Heart right ventricle (tissue), 16 donors: ENCODE results near the gene CLEC4M. TPM values are rescaled to one million over a fixed set of nuclear protein-coding genes. Genes with fewer than 3 reads are reported as not detected.

Experiments
- ATAC-seq, 8 donors: fragments of 200-7000 bp; cut with Tn5 transposase; one replicate each; pipeline ENCODE4 v1.9.1; 2020; ENCODE audit warnings: mild to moderate bottlenecking in 8 of 8, moderate library complexity in 8 of 8, moderate number of reproducible peaks in 1 of 8
- DNase-seq, 2 donors: peaks; one replicate each; pipeline ENCODE4 v3.0.0-alpha.2; 2020
- H3K27ac ChIP-seq, 10 donors: fragments of 200-600 bp; sonication (generic) in 2 of 10; one replicate each; pipeline versions ENCODE4 v1.5.0 to v1.8.0; 2020 to 2022; ENCODE audit warnings: mild to moderate bottlenecking in 3 of 10
- H3K27me3 ChIP-seq, 7 donors: fragments of 200-600 bp; one replicate each; pipeline ENCODE4 v1.8.0; 2021 to 2022; ENCODE audit warnings: mild to moderate bottlenecking in 2 of 7
- H3K36me3 ChIP-seq, 9 donors: fragments of 200-600 bp; sonication (generic) in 1 of 9; one replicate each; pipeline versions ENCODE4 v1.5.0 to v1.8.0; 2020 to 2022; ENCODE audit warnings: mild to moderate bottlenecking in 2 of 9
- H3K4me1 ChIP-seq, 9 donors: fragments of 200-600 bp; sonication (generic) in 1 of 9; one replicate each; pipeline versions ENCODE4 v1.5.0 to v1.8.0; 2020 to 2022; ENCODE audit warnings: mild to moderate bottlenecking in 4 of 9
- H3K4me3 ChIP-seq, 10 donors: fragments of 200-600 bp; sonication (generic) in 2 of 10; one replicate each; pipeline versions ENCODE4 v1.5.0 to v1.8.0; 2020 to 2022; ENCODE audit warnings: mild to moderate bottlenecking in 7 of 10, moderate library complexity in 2 of 10
- H3K9me3 ChIP-seq, 11 donors: fragments of 200-600 bp in 10 of 11; sonication (generic) in 2 of 11; one replicate each; pipeline versions ENCODE4 v1.5.0 to v1.8.0; 2013 to 2022; ENCODE audit warnings: mild to moderate bottlenecking in 2 of 11, control low read depth in 1 of 11, moderate library complexity in 1 of 11
- CTCF ChIP-seq, 9 donors: fragments of 200-600 bp; sonication (generic) in 2 of 9; IDR thresholded peaks; one replicate each; pipeline versions ENCODE4 v1.5.0 to v1.8.0; 2021 to 2022; ENCODE audit warnings: antibody characterized with exemption in 9 of 9, mild to moderate bottlenecking in 5 of 9, moderate library complexity in 1 of 9
- WGBS, 2 donors: extraction: QIAGEN DNeasy Blood & Tissue Kit; methylation state at CpG; one replicate each; pipeline ENCODE4 v1.1.7; 2013; ENCODE audit warnings: inconsistent platforms in 1 of 2; 5-methylcytosine and 5-hydroxymethylcytosine counted together
- intact Hi-C, 10 donors: fragments of 100-400 bp; cut with DNase I; formaldehyde crosslinking; loops; one replicate each; pipeline versions ENCODE4 v1.11.1 to v1.14.2; 2022
- polyA plus RNA-seq, 2 donors: library from polyadenylated mRNA; stranded (reverse); fragments of 200-250 nt; gene quantifications; one replicate each; pipeline ENCODE4 v1.2.3, GENCODE V29; 2013
- total RNA-seq, 10 donors: library from RNA; stranded (reverse); fragmentation: NEBNext Ultra II Directional in 3 of 10; extraction: Animal tissue kit (Norgen Biotek cat#: 25700) in 3 of 10; gene quantifications; one replicate each; pipeline versions ENCODE4 v1.2.1 to v1.2.4, GENCODE V29; 2021 to 2023
- donor health status: Arrhythmogenic right ventricular cardiomyopathy.
- donor health status: ischemic (EF 13 %, LVEDD 7.1; RV severe dilation, severe dysfunction).
- donor health status: healthy with polysubstance abuse.
- donor health status: DM: no; HTN: yes; CAD: no.
- donor health status: DM: no; HTN: no; CAD: no.
- donor health status: ischemic (EF 25% LVEDD 6.9; RV normal size, moderate dysfunction).
- donor health status: ischemic (EF 25% LVEDD 5.7; RV mildly dilated, moderate dysfunction).
- donor health status: healthy.
- donor health status: DM: yes; HTN: yes; CAD: no.
- donor health status: Ischemic cardiomyopathy.
- donor health status: ischemic (EF 35%, LVEDD 5.7; RV mildly dilated, moderate dysfunction).
- donor health status: nonischemic (EF 11% LVEDD 7.7; RV severe dilation, severe dysfunction).
- donor health status: DM: yes; HTN: yes; CAD: no.
- donor health status: PGD.
- donor health status: ischemic (EF 29% LVEDD 5.4; RV normal size, mild dysfunction).
- donor health status: nonischemic (EF 23%, LVEDD 6.1; RV moderate dilation, normal function).

CLEC4M gene
- total and polyA plus RNA-seq, 12 donors = not detected

GRCh38 chr19:7729831-7730285, 33.2 kb upstream of the CLEC4M start:
- Histone ChIP-seq H3K4me1 (peaks cover 0 to 20% (median 0%) of the 10 kb centered on the region in 9 donors), H3K27me3 (peaks cover 8 to 86% (median 60%) of the 10 kb centered on the region in 7 donors), H3K4me3 (peak overlapping the region in 1 of 10 donors; percentile 35), H3K36me3 (no peaks in the 10 kb centered on the region), H3K9me3 (no peaks in the 10 kb centered on the region), H3K27ac (no peak overlapping the region)
- WGBS, 2 donors = 4% methylated on average over 34 of the region's 34 CpGs
- intact Hi-C loops = no loop called here
- no peak for ATAC-seq
- no peak for DNase-seq
- TF ChIP-seq CTCF (IDR thresholded peaks at IDR 0.05) = no peak

GRCh38 chr19:7730286-7731217, 32.5 kb upstream of the CLEC4M start:
- no peak for TF ChIP-seq CTCF (IDR thresholded peaks at IDR 0.05)
- DNase-seq = no peak
- Histone ChIP-seq H3K36me3 (no peaks in the 10 kb centered on the region), H3K4me3 (peak overlapping the region in 1 of 10 donors; percentile 35), H3K27me3 (peaks cover 8 to 84% (median 54%) of the 10 kb centered on the region in 7 donors), H3K4me1 (peaks cover 0 to 22% (median 0%) of the 10 kb centered on the region in 9 donors), H3K9me3 (no peaks in the 10 kb centered on the region), H3K27ac (no peak overlapping the region)
- ATAC-seq = peak in 2 of 8 donors; percentile 29 to 41
- 4 to 5% methylated on average over 71 to 78 of the region's 78 CpGs for WGBS, 2 donors
- intact Hi-C loops = no loop called here

GRCh38 chr19:7731218-7731595, 31.8 kb upstream of the CLEC4M start:
- no peak for DNase-seq
- intact Hi-C loops = no loop called here
- Histone ChIP-seq H3K4me3 (peak overlapping the region in 1 of 10 donors; percentile 5), H3K27ac (no peak overlapping the region), H3K4me1 (peaks cover 0 to 22% (median 0%) of the 10 kb centered on the region in 9 donors), H3K36me3 (no peaks in the 10 kb centered on the region), H3K9me3 (no peaks in the 10 kb centered on the region), H3K27me3 (peaks cover 8 to 77% (median 54%) of the 10 kb centered on the region in 7 donors)
- no peak for TF ChIP-seq CTCF (IDR thresholded peaks at IDR 0.05)
- no peak for ATAC-seq
- 52 to 55% methylated on average over 39 of the region's 39 CpGs for WGBS, 2 donors

GRCh38 chr19:7731615-7732014, 31.4 kb upstream of the CLEC4M start:
- Histone ChIP-seq H3K27ac (no peak overlapping the region), H3K4me3 (peak overlapping the region in 1 of 10 donors; percentile 5), H3K27me3 (peaks cover 8 to 74% (median 54%) of the 10 kb centered on the region in 7 donors), H3K9me3 (no peaks in the 10 kb centered on the region), H3K4me1 (peaks cover 0 to 22% (median 0%) of the 10 kb centered on the region in 9 donors), H3K36me3 (no peaks in the 10 kb centered on the region)
- no peak for TF ChIP-seq CTCF (IDR thresholded peaks at IDR 0.05)
- 65 to 69% methylated on average over 5 of the region's 5 CpGs for WGBS, 2 donors
- DNase-seq = no peak
- intact Hi-C loops = no loop called here
- no peak for ATAC-seq
